LoVo (cell line): ENCODE results near the gene SHISA8.
"Not testable (repeated sequence)": the region's sequence is repeated elsewhere in the genome, so short reads cannot be mapped to it uniquely, and the experiment has no call there.

Source experiments
- DNase-seq: peaks from one replicate; pipeline ENCODE4 v3.0.0-alpha.2; 2016; ENCODE audit warnings: low spot score

The SHISA8 gene

GRCh38 chr22:41899110-41899509, 15.8 kb downstream of the SHISA8 start:
- no peak for DNase-seq

GRCh38 chr22:41898645-41899044, 16.2 kb downstream of the SHISA8 start:
- no peak for DNase-seq

GRCh38 chr22:41893591-41894375, 21.1 kb downstream of the SHISA8 start:
- no peak for DNase-seq

- no peak for DNase-seq
Measured at GRCh38 chr22:41892721-41893120, 22.2 kb downstream of the SHISA8 start.

- no peak for DNase-seq
Measured at GRCh38 chr22:41891407-41891806, 23.5 kb downstream of the SHISA8 start.

- no peak for DNase-seq
Measured at GRCh38 chr22:41888627-41889200, 26.2 kb downstream of the SHISA8 start.

- DNase-seq = no peak
Measured at GRCh38 chr22:41885516-41885915, 29.4 kb downstream of the SHISA8 start.

GRCh38 chr22:41885116-41885515, 29.8 kb downstream of the SHISA8 start:
- DNase-seq = peak; percentile 41

- DNase-seq = no peak
Measured at GRCh38 chr22:41883400-41883799, 31.5 kb downstream of the SHISA8 start.

- no peak for DNase-seq
Measured at GRCh38 chr22:41880653-41881052, 34.2 kb downstream of the SHISA8 start.

- no peak for DNase-seq
Measured at GRCh38 chr22:41876675-41877074, 38.2 kb downstream of the SHISA8 start.

GRCh38 chr22:41876275-41876674, 38.6 kb downstream of the SHISA8 start:
- DNase-seq = no peak

GRCh38 chr22:41875531-41876270, 39.2 kb downstream of the SHISA8 start:
- DNase-seq = no peak

- DNase-seq = no peak
Measured at GRCh38 chr22:41874090-41874489, 40.8 kb downstream of the SHISA8 start.

- no peak for DNase-seq
Measured at GRCh38 chr22:41873391-41873790, 41.5 kb downstream of the SHISA8 start.

GRCh38 chr22:41870786-41871185, 44.1 kb downstream of the SHISA8 start:
- no peak for DNase-seq

GRCh38 chr22:41870081-41870480, 44.8 kb downstream of the SHISA8 start:
- not testable (repeated sequence) for DNase-seq

GRCh38 chr22:41868556-41868955, 46.3 kb downstream of the SHISA8 start:
- no peak for DNase-seq

- DNase-seq = no peak
Measured at GRCh38 chr22:41863472-41863871, 51.4 kb downstream of the SHISA8 start.

GRCh38 chr22:41862530-41863266, 52.2 kb downstream of the SHISA8 start:
- no peak for DNase-seq

GRCh38 chr22:41862160-41862529, 52.7 kb downstream of the SHISA8 start:
- DNase-seq = no peak
